Prostate gland (tissue), 2 donors: Measurements from ENCODE around the gene PEX11B.

Experiments
- POLR2AphosphoS5 ChIP-seq: sonication (generic); formaldehyde crosslinking; IDR thresholded peaks from one replicate; pipeline ENCODE4 v1.6.1; 2017; ENCODE audit warnings: antibody characterized with exemption
- TF ChIP-seq, protein P1 (sequence below), 4 experiments: fragments of 200-600 bp in 2 of 4; fragments of 450-650 bp in 2 of 4; sonication (generic) in 2 of 4; IDR thresholded peaks; 1 replicate in 3 of 4; 2 replicates in 1 of 4; pipeline ENCODE4 v1.5.1; 2016 to 2019; ENCODE audit warnings: antibody characterized with exemption in 4 of 4, mild to moderate bottlenecking in 2 of 4, moderate library complexity in 2 of 4

DNA sequence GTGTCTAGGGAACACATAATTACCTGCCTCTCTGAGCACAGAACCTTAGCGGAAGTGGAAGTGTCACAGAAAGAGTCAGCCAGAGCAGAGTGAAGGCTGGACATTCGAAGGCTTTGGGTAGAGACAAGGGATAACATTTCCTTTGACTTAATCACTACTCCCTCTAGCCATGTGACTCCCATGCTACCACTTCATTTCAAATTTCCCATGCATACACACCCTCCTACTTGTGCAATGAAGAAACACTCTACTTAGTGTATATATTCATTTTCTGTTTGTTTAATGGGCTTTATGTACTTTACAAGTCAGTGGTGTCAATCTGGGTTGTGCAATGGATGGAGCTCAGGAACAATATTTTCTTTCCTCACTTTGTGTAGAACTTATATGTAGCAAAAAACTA is 39.8 kb downstream of the PEX11B start:
- TF ChIP-seq, protein P1, sequence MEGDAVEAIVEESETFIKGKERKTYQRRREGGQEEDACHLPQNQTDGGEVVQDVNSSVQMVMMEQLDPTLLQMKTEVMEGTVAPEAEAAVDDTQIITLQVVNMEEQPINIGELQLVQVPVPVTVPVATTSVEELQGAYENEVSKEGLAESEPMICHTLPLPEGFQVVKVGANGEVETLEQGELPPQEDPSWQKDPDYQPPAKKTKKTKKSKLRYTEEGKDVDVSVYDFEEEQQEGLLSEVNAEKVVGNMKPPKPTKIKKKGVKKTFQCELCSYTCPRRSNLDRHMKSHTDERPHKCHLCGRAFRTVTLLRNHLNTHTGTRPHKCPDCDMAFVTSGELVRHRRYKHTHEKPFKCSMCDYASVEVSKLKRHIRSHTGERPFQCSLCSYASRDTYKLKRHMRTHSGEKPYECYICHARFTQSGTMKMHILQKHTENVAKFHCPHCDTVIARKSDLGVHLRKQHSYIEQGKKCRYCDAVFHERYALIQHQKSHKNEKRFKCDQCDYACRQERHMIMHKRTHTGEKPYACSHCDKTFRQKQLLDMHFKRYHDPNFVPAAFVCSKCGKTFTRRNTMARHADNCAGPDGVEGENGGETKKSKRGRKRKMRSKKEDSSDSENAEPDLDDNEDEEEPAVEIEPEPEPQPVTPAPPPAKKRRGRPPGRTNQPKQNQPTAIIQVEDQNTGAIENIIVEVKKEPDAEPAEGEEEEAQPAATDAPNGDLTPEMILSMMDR (IDR thresholded peaks at IDR 0.05) = no peak
- TF ChIP-seq POLR2AphosphoS5 = no peak
